HG02852 (cell line): Measurements from ENCODE around the gene CCNB1.
"Not testable (repeated sequence)": the region's sequence is repeated elsewhere in the genome, so short reads cannot be mapped to it uniquely, and the experiment has no call there.

Source experiments
- ATAC-seq: cut with Tn5 transposase; IDR thresholded peaks from one replicate; pipeline ENCODE4 v1.9.1; 2021; ENCODE audit warnings: mild to moderate bottlenecking, moderate library complexity; ENCODE audit not compliant: unreplicated experiment

Gene CCNB1

GRCh38 chr5:69166686-69167492 is at the start of gene CCNB1:
Gene CCNB1, plus strand, starts transcription at chr5:69167150. Its CDS starts 113 bp downstream, at chr5:69167263.
- ATAC-seq, result peak; percentile 99

GRCh38 chr5:69129413-69129812 is 37.5 kb upstream of the CCNB1 start:
- ATAC-seq, result no peak

- ATAC-seq, result no peak
Measured at GRCh38 chr5:69130241-69130640, 36.7 kb upstream of the CCNB1 start.

- ATAC-seq, result no peak
Measured at GRCh38 chr5:69131304-69131703, 35.6 kb upstream of the CCNB1 start.

GRCh38 chr5:69134126-69134525 is 32.8 kb upstream of the CCNB1 start:
- ATAC-seq, result no peak

GRCh38 chr5:69136293-69136692 is 30.7 kb upstream of the CCNB1 start:
- peak; percentile 94 for ATAC-seq

- ATAC-seq, result not testable (repeated sequence)
Measured at GRCh38 chr5:69137208-69137607, 29.7 kb upstream of the CCNB1 start.

GRCh38 chr5:69137807-69138206 is 29.1 kb upstream of the CCNB1 start:
- ATAC-seq, result no peak

GRCh38 chr5:69138766-69139165 is 28.2 kb upstream of the CCNB1 start:
- ATAC-seq, result no peak

GRCh38 chr5:69140239-69140638 is 26.7 kb upstream of the CCNB1 start:
- not testable (repeated sequence) for ATAC-seq

GRCh38 chr5:69140827-69141226 is 26.1 kb upstream of the CCNB1 start:
- no peak for ATAC-seq

GRCh38 chr5:69148576-69148975 is 18.4 kb upstream of the CCNB1 start:
- ATAC-seq, result not testable (repeated sequence)

- no peak for ATAC-seq
Measured at GRCh38 chr5:69148981-69149675, 17.8 kb upstream of the CCNB1 start.

GRCh38 chr5:69149676-69150010 is 17.3 kb upstream of the CCNB1 start:
- ATAC-seq, result no peak

GRCh38 chr5:69152731-69153130 is 14.2 kb upstream of the CCNB1 start:
- no peak for ATAC-seq

GRCh38 chr5:69156456-69156855 is 10.5 kb upstream of the CCNB1 start:
- ATAC-seq, result no peak

- ATAC-seq, result no peak
Measured at GRCh38 chr5:69158039-69158438, 8.9 kb upstream of the CCNB1 start.

- ATAC-seq, result no peak
Measured at GRCh38 chr5:69160651-69161050, 6.3 kb upstream of the CCNB1 start.

GRCh38 chr5:69167493-69167855 is 524 bp downstream of the CCNB1 start:
- ATAC-seq, result no peak

GRCh38 chr5:69167929-69168328 is 979 bp downstream of the CCNB1 start:
- no peak for ATAC-seq

GRCh38 chr5:69170495-69170894 is 3.5 kb downstream of the CCNB1 start:
- ATAC-seq, result no peak

- no peak for ATAC-seq
Measured at GRCh38 chr5:69170969-69171368, 4.0 kb downstream of the CCNB1 start.
